ENCODE data around the gene BICRAL. TPM values are rescaled to one million over a fixed set of nuclear protein-coding genes. Genes with fewer than 3 reads are reported as not detected.
"Not testable (repeated sequence)": the region's sequence is repeated elsewhere in the genome, so short reads cannot be mapped to it uniquely, and the experiment has no call there.

Gene BICRAL
- 6.1 TPM for total RNA-seq

GRCh38 chr6:42781796-42782688, at the start of gene BICRAL:
Gene BICRAL, plus strand, starts transcription at chr6:42782052. Its CDS starts 39,971 bp downstream, at chr6:42822023.
- ATAC-seq: peak; percentile 3

DNA sequence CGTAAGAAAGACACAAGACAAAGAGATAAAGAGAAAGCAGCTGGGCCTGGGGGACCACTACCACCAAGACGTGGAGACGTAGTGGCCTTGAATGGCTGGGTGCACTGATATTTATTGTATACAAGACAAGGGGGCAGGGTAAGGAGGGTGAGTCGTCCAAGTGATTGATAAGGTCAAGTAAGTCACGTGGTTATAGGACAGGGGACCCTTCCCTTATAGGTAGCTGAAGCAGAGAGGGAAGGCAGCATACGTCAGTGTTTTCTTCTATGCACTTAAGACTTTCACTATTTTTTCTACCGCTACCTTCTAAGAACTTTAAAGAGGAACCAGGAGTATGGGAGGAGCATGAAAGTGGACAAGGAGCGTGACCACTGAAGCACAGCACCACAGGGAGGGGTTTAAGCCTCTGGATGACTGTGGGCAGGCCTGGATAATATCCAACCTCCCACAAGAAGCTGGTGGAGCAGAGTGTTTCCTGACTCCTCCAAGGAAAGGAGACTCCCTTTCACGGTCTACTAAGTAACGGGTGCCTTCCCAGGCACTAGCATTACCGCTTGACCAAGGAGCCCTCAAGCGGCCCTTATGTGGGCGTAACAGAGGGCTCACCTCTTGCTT, 47.9 kb upstream of the BICRAL start:
- not testable (repeated sequence) for ATAC-seq

- no peak for ATAC-seq
Measured at GRCh38 chr6:42735976-42736375, 45.9 kb upstream of the BICRAL start.

- ATAC-seq: no peak
Measured at GRCh38 chr6:42740725-42741124, 41.1 kb upstream of the BICRAL start.

GRCh38 chr6:42742116-42742894, 39.5 kb upstream of the BICRAL start:
- no peak for ATAC-seq

- ATAC-seq: no peak
Measured at GRCh38 chr6:42744351-42744893, 37.4 kb upstream of the BICRAL start.

- ATAC-seq: no peak
Measured at GRCh38 chr6:42745083-42745639, 36.7 kb upstream of the BICRAL start.

- peak; percentile 91 for ATAC-seq
Measured at GRCh38 chr6:42745640-42746462, 36.0 kb upstream of the BICRAL start, which contains the start of gene TBCC. Gene TBCC, minus strand, starts transcription at chr6:42746103. Its CDS starts 30 bp downstream, at chr6:42746073.

DNA sequence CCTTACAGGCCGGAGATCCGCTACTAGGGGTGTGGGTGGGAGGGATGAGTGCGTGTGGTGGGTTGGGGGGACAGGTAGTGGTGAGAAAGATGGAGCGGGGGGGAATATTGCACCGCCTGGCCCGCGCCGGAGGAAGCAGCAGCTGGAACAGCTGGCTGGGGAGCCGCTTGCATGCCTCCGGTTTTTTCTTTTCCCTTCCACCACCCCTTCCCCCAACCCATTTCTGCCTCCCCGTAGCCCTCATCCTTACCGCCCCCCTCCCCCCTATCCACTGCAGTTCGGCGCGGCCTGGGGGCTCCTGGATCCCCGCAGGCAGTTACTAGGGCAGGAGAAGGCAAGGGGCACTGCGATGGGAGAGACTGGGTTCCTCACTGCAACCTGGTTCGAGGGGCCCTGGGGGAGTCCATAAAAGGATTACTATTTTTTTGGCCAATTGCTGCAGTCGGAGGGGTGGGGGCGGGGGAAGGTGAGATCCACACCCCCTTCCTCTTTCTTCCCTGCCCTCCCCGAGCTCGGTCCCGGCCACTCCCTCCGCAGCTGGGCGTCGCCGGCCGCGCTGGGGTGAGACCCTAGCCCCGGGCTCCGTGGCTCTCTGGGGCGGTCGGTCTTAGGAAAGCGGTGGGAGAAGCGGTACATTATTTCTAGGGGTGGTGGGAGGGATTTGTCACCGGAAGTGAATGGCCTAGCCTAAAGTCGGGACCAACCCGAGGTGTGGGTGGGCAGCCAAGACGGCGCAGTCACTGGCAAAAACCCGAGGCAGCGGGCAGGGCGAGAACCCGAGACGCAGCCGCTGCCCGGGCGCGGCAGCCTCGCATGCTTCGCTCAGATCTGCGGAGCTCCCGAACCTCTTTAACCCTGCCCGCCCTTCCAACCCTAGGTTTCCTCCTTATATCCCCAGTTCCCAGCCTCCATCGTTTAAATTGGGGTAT, 35.1 kb upstream of the BICRAL start:
- ATAC-seq: peak; percentile 79

- no peak for ATAC-seq
Measured at GRCh38 chr6:42748203-42748898, 33.5 kb upstream of the BICRAL start.

DNA sequence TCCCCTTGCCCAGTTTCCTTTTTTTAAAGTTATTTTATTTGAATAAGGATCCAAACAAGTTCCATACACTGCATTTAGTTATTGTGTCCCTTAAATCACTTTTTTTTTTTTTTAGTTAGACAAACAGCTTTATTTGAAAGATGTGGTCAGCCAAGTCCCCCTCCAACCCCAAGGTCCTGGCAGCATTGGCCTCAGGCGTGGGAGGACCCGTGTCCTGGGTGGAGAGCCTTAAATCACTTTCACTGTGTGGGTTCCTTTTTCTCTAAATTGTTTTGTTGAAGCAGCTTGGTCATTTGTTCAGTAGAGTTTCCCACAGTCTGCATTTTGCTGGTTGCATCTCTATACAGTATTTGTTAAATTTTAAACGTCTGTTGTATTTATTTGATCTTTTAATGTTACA, 30.8 kb upstream of the BICRAL start:
- no peak for ATAC-seq

GRCh38 chr6:42754759-42755158, 27.1 kb upstream of the BICRAL start:
- ATAC-seq: no peak

GRCh38 chr6:42756722-42757121, 25.1 kb upstream of the BICRAL start:
- ATAC-seq: no peak

DNA sequence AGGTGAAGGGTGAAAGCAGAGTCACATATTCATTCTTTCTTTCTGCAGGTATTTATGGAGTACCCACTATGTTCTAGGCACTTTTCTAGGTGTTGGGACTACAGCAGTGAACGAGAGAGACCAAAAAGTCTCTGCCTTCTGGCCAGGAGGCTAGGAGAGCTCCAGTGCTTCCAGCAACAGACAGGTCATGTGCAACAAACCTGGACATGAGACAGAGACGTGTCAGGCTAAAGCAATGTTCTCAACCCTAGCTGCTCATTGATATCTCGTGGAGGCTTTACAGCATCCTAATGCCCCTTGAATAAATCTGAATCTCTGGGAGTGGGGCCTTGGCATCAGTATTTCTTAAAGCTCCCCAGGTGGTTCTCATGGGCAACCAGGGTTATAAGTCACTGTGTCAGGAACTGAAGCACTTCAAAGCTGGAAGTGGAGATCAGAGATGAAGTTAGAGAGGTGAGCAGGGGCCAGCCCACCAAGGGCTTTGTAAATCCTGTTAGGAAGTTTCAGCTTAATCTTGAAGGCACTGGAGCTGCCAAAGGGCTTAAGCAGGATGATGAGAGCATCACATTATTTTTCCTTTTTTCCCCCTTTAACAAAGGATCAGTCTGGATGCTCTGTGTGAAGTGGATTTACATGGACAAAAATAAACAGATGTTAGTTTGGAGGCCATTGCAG, 23.0 kb upstream of the BICRAL start:
- no peak for ATAC-seq

DNA sequence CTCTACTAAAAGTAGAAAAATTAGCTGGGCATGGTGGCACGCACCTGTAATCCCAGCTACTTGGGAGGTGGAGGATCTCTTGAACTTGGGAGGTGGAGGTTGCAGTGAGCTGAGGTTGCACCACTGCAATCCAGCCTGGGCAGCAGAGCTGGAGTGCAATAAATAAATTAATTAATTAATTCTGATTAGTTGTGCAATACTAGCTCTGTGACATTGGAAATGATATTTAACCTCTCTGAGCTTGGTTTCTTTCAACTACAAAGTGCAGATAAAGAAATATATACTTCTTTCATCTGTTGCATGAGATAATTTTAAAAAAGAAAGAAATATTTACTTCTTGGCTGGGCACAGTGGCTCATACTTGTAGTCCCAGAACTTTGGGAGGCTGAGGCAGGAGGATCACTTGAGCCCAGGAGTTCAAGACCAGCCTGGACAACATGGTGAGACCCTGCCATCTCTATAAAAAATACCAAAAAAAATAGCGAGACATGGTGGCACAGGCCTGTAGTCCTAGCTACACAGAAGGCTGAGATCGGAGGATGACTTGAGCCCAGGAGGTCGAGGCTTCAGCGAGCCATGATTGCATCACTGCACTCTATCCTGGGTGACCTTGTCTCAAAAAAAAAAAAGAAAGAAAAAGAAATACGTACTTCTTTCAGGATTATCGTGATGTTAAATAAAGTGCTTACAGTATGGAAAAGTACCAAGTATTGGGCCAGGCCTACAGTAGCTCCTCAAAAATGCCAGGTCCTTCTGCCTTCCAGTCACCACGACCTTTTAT, 20.4 kb upstream of the BICRAL start:
- ATAC-seq: no peak

- ATAC-seq: peak; percentile 42
Measured at GRCh38 chr6:42762426-42762859, 19.4 kb upstream of the BICRAL start.

- ATAC-seq: no peak
Measured at GRCh38 chr6:42762950-42763349, 18.9 kb upstream of the BICRAL start.
